Activated naive CD4-positive, alpha-beta T cell treated with anti-CD3 and anti-CD28 coated beads, Interleukin-2, amount 10 ng/mL, durations not matched to agents 7 days and 5 days (primary cell): Measurements from ENCODE around the gene ZYG11A.

Experiments
- CTCF ChIA-PET: fragments of 350-600 bp; sonication (Branson Sonifier 250); formaldehyde crosslinking; loops from one replicate; lab custom pipeline; 2021; ENCODE audit warnings: antibody characterized with exemption; lab: Charles Lee
- DNase-seq: peaks from one replicate; pipeline ENCODE4 v3.0.0-alpha.2; 2020
- H3K27ac Mint-ChIP-seq: one replicate; pipeline ENCODE4 v1.8.0; 2021; ENCODE audit warnings: mild to moderate bottlenecking, moderate library complexity, mixed read lengths
- H3K27me3 Mint-ChIP-seq: one replicate; pipeline ENCODE4 v1.8.0; 2021; ENCODE audit warnings: mild to moderate bottlenecking, mixed read lengths
- H3K36me3 Mint-ChIP-seq: one replicate; pipeline ENCODE4 v1.8.0; 2021; ENCODE audit warnings: mixed read lengths
- H3K4me1 Mint-ChIP-seq: one replicate; pipeline ENCODE4 v1.8.0; 2021; ENCODE audit warnings: mixed read lengths
- H3K4me3 Mint-ChIP-seq: one replicate; pipeline ENCODE4 v1.8.0; 2021; ENCODE audit warnings: mild to moderate bottlenecking, moderate library complexity, mixed read lengths
- H3K9me3 Mint-ChIP-seq: one replicate; pipeline ENCODE4 v1.8.0; 2021; ENCODE audit warnings: mixed read lengths

ZYG11A gene

DNA sequence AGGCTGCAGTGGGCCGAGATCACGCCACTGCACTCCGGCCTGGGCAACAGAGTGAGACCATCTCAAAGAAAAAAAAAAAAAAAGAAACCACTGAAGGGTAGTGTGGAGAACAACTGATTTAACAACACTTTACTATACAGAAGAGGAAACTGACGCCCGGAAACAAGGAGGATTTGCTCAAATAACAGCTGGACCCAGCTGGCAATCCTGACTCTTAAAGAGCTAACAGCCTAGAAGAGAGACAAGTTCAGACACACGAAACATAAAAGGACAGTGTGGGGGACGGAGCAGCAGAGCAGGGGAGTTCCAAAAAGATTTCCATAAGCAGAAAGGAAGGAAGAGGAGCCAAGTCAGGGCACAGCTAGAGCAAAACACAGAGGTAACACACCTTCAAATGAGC lies 74.6 kb downstream of the ZYG11A start:
- Mint-ChIP-seq H3K27ac (no peak overlapping the region), H3K9me3 (no peaks in the 10 kb centered on the region), H3K4me1 (peaks cover 21% of the 10 kb centered on the region), H3K36me3 (no peaks in the 10 kb centered on the region), H3K27me3 (no peaks in the 10 kb centered on the region), H3K4me3 (no peak overlapping the region)
- CTCF ChIA-PET: interaction anchor here (0.9 to 2.1 kb wide), 2 partner anchors 12 to 55 kb away, joined by 4 to 6 read pairs; no protein-coding TSS in a partner anchor
- no peak for DNase-seq

DNA sequence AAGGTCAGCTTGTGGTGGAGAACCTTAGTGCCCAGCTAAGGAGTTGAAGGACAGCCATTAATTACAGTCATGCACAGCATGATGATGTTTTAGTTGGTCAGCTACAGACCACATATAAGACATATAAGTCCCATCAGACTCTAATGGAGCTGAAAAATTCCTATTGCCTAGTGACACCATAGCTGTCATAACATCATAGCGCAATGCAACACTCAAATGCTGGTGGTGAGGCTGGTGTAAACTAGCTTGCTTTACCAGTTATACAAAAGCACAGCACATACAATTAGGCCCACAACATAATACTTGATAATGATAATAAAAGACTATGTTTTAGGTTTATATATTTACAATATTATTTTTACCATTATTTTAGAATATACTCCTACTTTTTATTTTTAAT lies 75.0 kb downstream of the ZYG11A start:
- H3K4me3 Mint-ChIP-seq: no peak overlapping the region
- H3K4me1 Mint-ChIP-seq: peaks cover 24% of the 10 kb centered on the region
- no peak for DNase-seq
- CTCF ChIA-PET: interaction anchor here (0.9 to 2.1 kb wide), 2 partner anchors 12 to 55 kb away, joined by 4 to 6 read pairs; no protein-coding TSS in a partner anchor
- H3K27me3 Mint-ChIP-seq: no peaks in the 10 kb centered on the region
- H3K27ac Mint-ChIP-seq: no peak overlapping the region
- H3K36me3 Mint-ChIP-seq: no peaks in the 10 kb centered on the region
- H3K9me3 Mint-ChIP-seq: no peaks in the 10 kb centered on the region

DNA sequence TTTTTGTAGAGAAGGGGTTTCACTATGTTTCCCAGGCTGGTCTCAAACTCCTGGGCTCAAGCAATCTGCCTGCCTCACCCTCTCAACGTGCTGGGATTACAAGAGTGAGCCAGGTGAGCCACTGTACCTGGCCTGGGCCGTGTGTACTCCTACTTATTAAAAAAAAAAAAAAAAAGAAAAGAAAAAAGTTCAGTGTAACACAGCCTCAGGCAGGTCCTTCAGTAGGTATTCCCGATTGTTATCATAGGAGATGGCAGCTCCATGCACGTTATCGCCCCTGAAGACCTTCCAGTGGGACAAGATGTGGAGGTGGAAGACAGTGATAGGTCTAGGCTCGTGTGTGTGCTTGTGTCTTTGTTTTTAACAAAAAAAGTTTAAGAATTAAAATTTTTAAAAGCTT lies 75.6 kb downstream of the ZYG11A start:
- DNase-seq: no peak
- H3K9me3 Mint-ChIP-seq: no peaks in the 10 kb centered on the region
- H3K27ac Mint-ChIP-seq: no peak overlapping the region
- H3K4me1 Mint-ChIP-seq: peaks cover 25% of the 10 kb centered on the region
- CTCF ChIA-PET: interaction anchor here (2.1 kb wide), 1 partner anchor 13 kb away, joined by 6 read pairs; no protein-coding TSS in a partner anchor
- no peaks in the 10 kb centered on the region for H3K36me3 Mint-ChIP-seq
- H3K27me3 Mint-ChIP-seq: no peaks in the 10 kb centered on the region
- H3K4me3 Mint-ChIP-seq: no peak overlapping the region

DNA sequence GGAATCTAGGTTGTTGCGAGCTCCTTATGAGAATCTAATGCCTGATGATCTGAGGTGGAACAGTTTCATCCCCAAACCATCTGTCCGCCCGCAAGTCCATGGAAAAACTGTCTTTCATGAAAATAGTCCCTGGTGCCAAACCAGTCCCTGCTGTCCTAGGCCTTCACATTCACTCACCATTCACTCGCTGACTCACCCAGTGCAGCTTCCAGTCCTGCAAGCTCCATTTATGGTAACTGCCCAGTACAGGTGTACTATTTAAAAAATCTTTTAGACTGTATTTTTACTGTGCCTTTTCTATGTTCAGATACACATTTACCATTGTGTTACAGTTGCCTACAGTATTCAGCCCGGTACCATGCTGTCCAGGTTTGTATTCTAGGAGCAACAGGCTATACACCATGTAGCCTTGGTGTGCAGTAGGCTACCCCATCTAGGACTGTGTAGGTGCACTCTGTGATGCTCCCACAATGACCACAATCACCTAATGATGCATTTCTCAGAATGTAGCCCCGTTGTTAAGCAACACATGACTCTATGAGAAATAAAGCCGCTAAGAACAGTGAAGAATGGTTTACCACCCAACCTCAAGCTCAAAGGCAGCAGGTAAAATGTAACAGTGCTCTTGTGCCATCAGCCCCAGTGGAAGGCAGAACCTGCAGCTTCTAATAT lies 76.6 kb downstream of the ZYG11A start:
- H3K9me3 Mint-ChIP-seq: no peaks in the 10 kb centered on the region
- H3K4me3 Mint-ChIP-seq: no peak overlapping the region
- DNase-seq: no peak
- H3K36me3 Mint-ChIP-seq: no peaks in the 10 kb centered on the region
- no peak overlapping the region for H3K27ac Mint-ChIP-seq
- H3K27me3 Mint-ChIP-seq: no peaks in the 10 kb centered on the region
- H3K4me1 Mint-ChIP-seq: peaks cover 25% of the 10 kb centered on the region
- CTCF ChIA-PET: interaction anchor here (2.1 kb wide), 1 partner anchor 14 kb away, joined by 6 read pairs; no protein-coding TSS in a partner anchor

DNA sequence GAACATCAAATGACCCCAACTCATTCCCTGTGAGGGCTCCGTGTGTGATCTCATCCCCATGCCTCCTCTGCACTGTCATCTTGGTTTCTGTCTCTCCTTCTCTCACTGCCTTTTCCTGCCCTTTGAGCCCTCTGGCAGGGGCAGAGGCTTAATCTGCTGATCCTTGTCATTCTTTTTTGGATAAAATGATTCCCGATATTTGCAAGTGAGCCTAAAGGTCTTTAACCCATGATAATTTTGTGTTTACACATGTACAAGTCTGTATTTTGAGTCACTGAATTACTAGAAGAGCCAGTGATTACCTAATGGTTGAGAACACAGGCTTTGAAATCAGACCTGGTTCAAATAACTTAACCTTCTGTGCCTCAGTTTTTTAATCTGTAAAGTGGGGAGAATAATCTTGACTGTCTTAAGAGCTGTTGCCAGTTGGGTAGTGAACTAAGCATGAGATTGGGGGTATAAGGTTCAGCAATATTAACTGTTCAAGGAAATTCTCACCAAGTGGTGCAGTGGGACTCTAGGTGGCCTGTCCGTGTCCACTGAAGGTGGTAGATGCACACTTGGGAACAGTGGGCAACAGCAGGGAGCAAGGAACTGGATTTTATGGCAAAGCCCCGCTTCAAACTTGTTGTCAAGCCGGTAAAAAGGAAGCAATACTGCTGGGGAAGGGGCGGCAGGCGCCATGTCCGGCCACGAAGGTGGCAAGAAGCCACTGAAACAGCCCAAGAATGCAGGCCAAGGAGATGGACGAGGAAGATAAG lies 77.3 kb downstream of the ZYG11A start:
- no peak for DNase-seq
- no peaks in the 10 kb centered on the region for H3K9me3 Mint-ChIP-seq
- H3K27ac Mint-ChIP-seq: no peak overlapping the region
- CTCF ChIA-PET: no interaction called here
- H3K27me3 Mint-ChIP-seq: peaks cover 3% of the 10 kb centered on the region
- H3K4me3 Mint-ChIP-seq: peak overlapping the region; percentile 16
- H3K36me3 Mint-ChIP-seq: no peaks in the 10 kb centered on the region
- H3K4me1 Mint-ChIP-seq: peaks cover 25% of the 10 kb centered on the region

DNA sequence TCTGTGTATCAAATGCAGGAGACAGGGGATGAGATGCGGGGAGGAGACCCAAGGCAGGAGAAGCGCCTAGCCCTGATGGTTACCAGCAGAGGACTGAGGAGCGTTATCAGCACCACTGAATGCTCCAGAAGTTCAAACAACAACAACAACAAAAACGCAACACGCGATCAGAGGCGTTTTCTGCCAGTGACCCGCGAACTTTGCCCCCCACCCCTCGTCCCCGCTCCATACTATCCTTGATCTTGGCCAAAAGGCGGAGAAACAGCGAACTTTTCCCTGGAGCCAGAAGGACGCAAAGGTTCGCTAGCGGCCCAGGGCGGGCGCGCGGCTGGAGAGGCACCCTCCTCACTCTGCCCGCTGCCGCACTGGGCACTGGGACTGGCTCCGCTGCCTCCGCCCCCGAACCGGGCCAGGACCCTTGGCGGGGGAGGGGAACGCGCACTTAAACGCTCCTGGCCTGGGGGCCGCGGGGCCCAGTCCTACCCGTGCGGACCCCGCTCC lies 78.3 kb downstream of the ZYG11A start:
- Mint-ChIP-seq H3K4me1 (peaks cover 25% of the 10 kb centered on the region), H3K4me3 (peak overlapping the region; percentile 51), H3K27ac (no peak overlapping the region), H3K9me3 (no peaks in the 10 kb centered on the region), H3K36me3 (no peaks in the 10 kb centered on the region), H3K27me3 (peaks cover 9% of the 10 kb centered on the region)
- DNase-seq: no peak
- CTCF ChIA-PET: interaction anchor here (1.2 to 1.9 kb wide), 4 partner anchors 16 to 260 kb away, joined by 3 to 8 read pairs (median 6); no protein-coding TSS in a partner anchor

DNA sequence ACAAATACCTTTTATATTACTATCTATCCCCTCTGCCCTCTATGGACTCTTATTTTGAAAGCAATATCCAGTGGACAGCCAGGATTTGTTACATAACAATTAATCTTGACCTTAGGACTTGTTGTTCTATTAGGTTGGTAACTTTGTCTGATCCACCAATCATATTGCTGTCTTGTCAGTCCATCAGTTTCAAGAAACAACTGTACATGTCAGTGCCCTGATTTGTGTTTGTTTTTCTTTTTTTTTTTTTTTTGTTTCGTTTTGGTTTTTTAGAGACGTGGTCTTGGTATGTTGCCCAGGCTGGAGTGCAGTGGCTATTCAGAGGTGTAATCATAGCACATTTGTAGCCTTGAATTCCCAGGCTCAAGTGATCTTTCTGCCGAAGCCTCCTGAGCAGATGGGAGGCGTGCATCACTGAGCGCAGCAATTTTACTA lies 83.0 kb downstream of the ZYG11A start:
- CTCF ChIA-PET: no interaction called here
- H3K27me3 Mint-ChIP-seq: peaks cover 20% of the 10 kb centered on the region
- peaks cover 1% of the 10 kb centered on the region for H3K36me3 Mint-ChIP-seq
- no peak overlapping the region for H3K27ac Mint-ChIP-seq
- no peaks in the 10 kb centered on the region for H3K9me3 Mint-ChIP-seq
- H3K4me1 Mint-ChIP-seq: peaks cover 27% of the 10 kb centered on the region
- no peak for DNase-seq
- H3K4me3 Mint-ChIP-seq: no peak overlapping the region

DNA sequence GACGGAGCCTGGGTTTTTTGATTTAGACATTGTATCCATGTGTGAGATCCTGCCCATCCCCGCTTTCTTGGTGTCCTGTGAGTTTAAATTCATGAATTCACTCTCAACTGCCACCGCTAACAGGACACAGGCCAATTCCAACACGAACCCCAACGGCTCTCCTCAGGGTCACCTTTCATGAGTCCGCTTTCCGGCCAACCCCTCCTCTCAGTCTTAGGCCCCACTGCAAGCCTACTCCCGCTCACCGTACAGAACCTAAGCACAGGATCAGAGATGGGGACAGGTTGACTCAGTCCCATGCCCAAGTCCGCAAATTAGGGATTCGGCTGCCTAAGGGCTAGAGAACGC lies 84.3 kb downstream of the ZYG11A start:
- Mint-ChIP-seq H3K36me3 (peaks cover 1% of the 10 kb centered on the region), H3K4me1 (peaks cover 19% of the 10 kb centered on the region), H3K4me3 (peak overlapping the region; percentile 75), H3K27ac (no peak overlapping the region), H3K27me3 (peaks cover 20% of the 10 kb centered on the region), H3K9me3 (no peaks in the 10 kb centered on the region)
- no peak for DNase-seq
- CTCF ChIA-PET: interaction anchor here (0.6 kb wide), 1 partner anchor 86 kb away, joined by 3 read pairs; no protein-coding TSS in a partner anchor

DNA sequence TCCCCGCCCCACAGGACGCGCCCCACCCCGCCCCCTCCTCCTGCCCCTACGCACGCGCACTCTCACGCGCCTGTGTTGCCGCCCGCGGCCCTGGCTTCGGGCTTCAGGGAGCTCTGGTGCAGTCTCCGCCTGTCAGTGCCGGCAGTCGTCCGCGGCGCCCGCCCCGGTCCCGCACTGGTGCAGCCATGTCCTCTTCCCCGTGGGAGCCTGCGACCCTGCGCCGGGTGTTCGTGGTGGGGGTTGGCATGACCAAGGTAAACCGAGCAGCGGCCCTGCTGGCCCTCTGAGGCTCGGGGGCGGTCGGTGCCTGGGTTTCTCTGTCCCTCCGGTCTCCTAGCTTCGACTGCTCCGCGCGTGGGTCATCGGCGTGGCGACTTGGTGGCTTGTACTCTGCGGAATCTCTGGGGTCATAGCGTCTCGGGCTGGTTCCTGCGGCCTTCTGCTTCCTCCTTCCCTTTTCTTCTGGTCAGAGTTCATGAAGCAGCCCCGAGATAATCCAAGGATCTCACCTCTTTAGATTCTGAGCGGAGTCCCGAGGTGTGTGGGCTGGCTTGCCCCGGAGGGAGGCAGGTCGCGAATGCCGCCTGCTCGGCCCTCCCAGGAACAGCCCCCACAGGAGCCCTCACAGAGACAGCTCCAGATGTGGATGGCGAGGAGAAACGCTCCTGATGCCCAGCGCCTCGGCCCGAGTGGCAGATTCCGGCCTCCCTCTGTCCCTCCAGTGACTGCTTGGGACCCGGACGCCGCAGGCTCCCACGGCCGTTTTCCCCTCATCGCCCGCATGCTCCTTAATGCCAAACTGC lies 84.9 kb downstream of the ZYG11A start, which contains the start of gene SCP2:
Gene SCP2 (plus strand): TSS at position 65 of the 803 bp plus-strand sequence. CDS start 121 bp downstream, at position 186.
- Mint-ChIP-seq H3K4me3 (peak within 1 kb of the TSS; percentile 75), H3K27me3 (peaks cover 20% of the 10 kb centered on the region), H3K27ac (no peak within 1 kb of the TSS), H3K9me3 (no peaks in the 10 kb centered on the region), H3K4me1 (peaks cover 17% of the 10 kb centered on the region), H3K36me3 (peaks cover 1% of the 10 kb centered on the region)
- CTCF ChIA-PET: interaction anchor here (0.6 kb wide), 1 partner anchor 86 kb away, joined by 3 read pairs; no protein-coding TSS in a partner anchor
- DNase-seq: peak; percentile 86

DNA sequence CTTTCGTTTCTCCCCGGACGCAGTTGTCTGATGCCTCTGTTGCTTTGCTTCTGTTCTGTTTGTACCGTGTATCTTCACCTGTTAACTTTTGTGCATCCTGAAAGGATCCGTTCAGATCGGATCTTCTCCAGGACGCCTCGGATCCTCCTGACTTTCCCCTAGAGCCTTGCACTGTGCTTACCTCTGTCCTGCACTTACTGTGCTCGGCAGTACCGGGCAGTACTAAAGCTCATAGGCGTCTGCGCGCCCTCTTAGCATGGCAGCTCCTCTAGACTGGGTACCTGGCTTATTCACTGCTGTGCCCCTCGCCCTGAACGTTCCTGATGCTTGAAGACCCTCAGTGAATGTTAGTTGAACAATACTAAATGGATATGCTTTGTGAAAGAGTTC lies 85.5 kb downstream of the ZYG11A start:
- Mint-ChIP-seq H3K36me3 (peaks cover 1% of the 10 kb centered on the region), H3K9me3 (no peaks in the 10 kb centered on the region), H3K27me3 (peaks cover 20% of the 10 kb centered on the region), H3K27ac (no peak overlapping the region), H3K4me3 (peak overlapping the region; percentile 75), H3K4me1 (peaks cover 14% of the 10 kb centered on the region)
- DNase-seq: no peak
- CTCF ChIA-PET: no interaction called here

DNA sequence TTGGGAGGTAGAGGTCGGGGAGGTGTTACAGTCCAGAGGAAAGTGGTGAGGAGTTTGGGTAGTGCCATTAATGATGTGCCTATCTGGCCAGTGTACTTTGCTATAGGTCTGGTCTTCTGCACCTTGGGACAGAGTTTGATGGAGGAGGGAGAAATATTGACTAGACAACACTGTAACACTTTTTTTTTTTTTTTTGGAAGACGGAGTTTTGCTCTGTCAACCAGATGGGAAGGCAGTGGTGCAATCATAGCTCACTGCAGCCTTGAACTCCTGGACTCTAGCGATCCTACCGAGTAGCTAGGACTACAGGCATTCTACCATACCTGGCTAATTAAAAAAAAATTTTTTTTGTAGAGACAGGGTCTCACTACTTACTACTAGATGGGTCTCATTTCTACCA lies 86.5 kb downstream of the ZYG11A start:
- H3K27ac Mint-ChIP-seq: no peak overlapping the region
- DNase-seq: no peak
- H3K9me3 Mint-ChIP-seq: no peaks in the 10 kb centered on the region
- H3K4me3 Mint-ChIP-seq: no peak overlapping the region
- peaks cover 1% of the 10 kb centered on the region for H3K36me3 Mint-ChIP-seq
- H3K27me3 Mint-ChIP-seq: peaks cover 20% of the 10 kb centered on the region
- H3K4me1 Mint-ChIP-seq: peaks cover 14% of the 10 kb centered on the region
- CTCF ChIA-PET: no interaction called here

DNA sequence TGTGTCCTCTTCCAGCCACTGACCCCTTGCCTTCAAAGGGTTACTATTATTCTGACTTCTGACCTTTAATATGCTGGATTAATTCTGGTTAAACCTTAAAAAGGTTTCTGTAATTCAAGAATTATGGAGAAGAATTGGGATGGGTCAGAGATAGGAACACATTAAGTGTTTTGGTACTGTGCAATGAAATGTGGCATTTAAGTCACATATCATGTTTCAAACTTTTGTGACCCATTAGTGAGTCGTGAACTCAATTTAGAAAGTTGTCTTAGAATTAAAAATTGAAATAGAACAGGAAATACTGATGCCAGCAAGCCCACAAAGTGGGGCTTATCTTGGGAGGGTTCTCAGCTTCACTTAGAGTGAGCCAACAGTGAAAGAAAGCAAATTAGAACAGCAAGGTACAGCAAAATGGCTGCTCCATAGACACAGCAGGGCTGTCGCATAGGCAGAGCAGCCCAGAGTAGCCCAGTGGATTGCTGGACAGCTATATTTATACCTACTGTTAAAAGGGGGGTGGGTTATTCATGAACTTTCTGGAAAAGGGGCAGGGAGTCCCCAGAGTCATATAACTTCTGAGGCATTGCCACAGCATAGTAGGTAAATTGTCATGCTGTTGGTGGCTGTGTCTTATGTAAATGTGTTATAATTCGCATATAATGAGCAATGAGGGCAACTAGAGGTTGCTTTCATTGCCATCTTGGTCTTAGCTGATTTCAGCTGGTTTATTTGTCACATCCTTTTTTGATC lies 95.0 kb downstream of the ZYG11A start:
- no peak for DNase-seq
- Mint-ChIP-seq H3K9me3 (no peaks in the 10 kb centered on the region), H3K27me3 (no peaks in the 10 kb centered on the region), H3K36me3 (no peaks in the 10 kb centered on the region), H3K27ac (no peak overlapping the region), H3K4me1 (no peaks in the 10 kb centered on the region), H3K4me3 (no peak overlapping the region)
- CTCF ChIA-PET: no interaction called here

DNA sequence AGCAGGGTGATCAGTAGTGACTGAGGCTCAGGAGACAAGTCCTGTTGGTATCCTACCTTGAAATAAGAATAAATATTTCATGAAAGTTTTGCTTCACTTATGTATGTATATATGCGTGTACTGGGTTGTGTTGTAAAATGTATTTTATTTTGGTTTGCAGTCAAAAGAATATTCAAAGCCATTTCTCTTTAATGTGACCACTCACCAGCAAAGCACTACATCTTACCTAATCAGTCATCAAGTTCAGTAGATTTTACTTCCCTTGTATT lies 95.6 kb downstream of the ZYG11A start:
- Mint-ChIP-seq H3K9me3 (no peaks in the 10 kb centered on the region), H3K27ac (no peak overlapping the region), H3K36me3 (no peaks in the 10 kb centered on the region), H3K4me3 (no peak overlapping the region), H3K27me3 (no peaks in the 10 kb centered on the region), H3K4me1 (no peaks in the 10 kb centered on the region)
- CTCF ChIA-PET: no interaction called here
- DNase-seq: no peak
